ENCODE results near the gene SEC22C. TPM values are rescaled to one million over a fixed set of nuclear protein-coding genes. Genes with fewer than 3 reads are reported as not detected.
A peak's percentile ranks its signal among the peaks of the same experiment; 100 is the strongest.

SEC22C gene
- total and polyA plus RNA-seq, 2 donors (not counting 1 experiment from before 2014, with no cell fraction given), result 50.8 to 86.0 TPM

GRCh38 chr3:42519568-42519962 lies 62.2 kb downstream of the SEC22C start:
- no peak for DNase-seq (ENCODE audit: low read depth in 2 of 2)
- Histone ChIP-seq H4K20me1 (ENCODE audit: control insufficient read depth, extremely low read depth, insufficient read depth, low read length) (no peaks in the 10 kb centered on the region), H2AFZ (ENCODE audit: low read length) (no peak overlapping the region), H3K27me3 (ENCODE audit: control insufficient read depth, insufficient read depth, low read length) (no peaks in the 10 kb centered on the region), H3K4me2 (ENCODE audit: extremely low read depth, insufficient read depth, low read length) (no peak overlapping the region), H3K9ac (ENCODE audit: insufficient read depth, low read length) (no peak overlapping the region), H3K36me3 (ENCODE audit: control insufficient read depth, insufficient read depth, low read length) (no peaks in the 10 kb centered on the region), H3K4me3 (replicated peaks in 1 of 4; ENCODE audit: control extremely low read depth in 1 of 4, insufficient read depth in 1 of 4, low read depth in 3 of 4, low read length in 4 of 4) (no peak overlapping the region), H3K9me3 (ENCODE audit: control insufficient read depth, insufficient read depth, low read depth, low read length) (no peaks in the 10 kb centered on the region), H3K4me1 (ENCODE audit: control insufficient read depth, extremely low read depth, insufficient read depth, low read length) (no peaks in the 10 kb centered on the region), H3K79me2 (ENCODE audit: control insufficient read depth, insufficient read depth, low read length) (no peaks in the 10 kb centered on the region), H3K27ac (ENCODE audit: insufficient read depth, low read length) (no peak overlapping the region)
- TF ChIP-seq EZH2 (IDR thresholded peaks at IDR 0.05; ENCODE audit: low read length, missing control alignments), result no peak
- TF ChIP-seq CTCF (conservative IDR thresholded peaks at IDR 0.05 in 1 of 2, IDR thresholded peaks at IDR 0.05 in 1 of 2; ENCODE audit: low read depth in 1 of 2, low read length in 2 of 2), result no peak

- Histone ChIP-seq H3K27me3 (ENCODE audit: control insufficient read depth, insufficient read depth, low read length) (no peaks in the 10 kb centered on the region), H3K36me3 (ENCODE audit: control insufficient read depth, insufficient read depth, low read length) (no peaks in the 10 kb centered on the region), H3K4me3 (replicated peaks in 1 of 4; ENCODE audit: control extremely low read depth in 1 of 4, insufficient read depth in 1 of 4, low read depth in 3 of 4, low read length in 4 of 4) (no peak overlapping the region), H3K9ac (ENCODE audit: insufficient read depth, low read length) (no peak overlapping the region), H3K4me2 (ENCODE audit: extremely low read depth, insufficient read depth, low read length) (no peak overlapping the region), H3K4me1 (ENCODE audit: control insufficient read depth, extremely low read depth, insufficient read depth, low read length) (no peaks in the 10 kb centered on the region), H3K9me3 (ENCODE audit: control insufficient read depth, insufficient read depth, low read depth, low read length) (no peaks in the 10 kb centered on the region), H3K27ac (ENCODE audit: insufficient read depth, low read length) (no peak overlapping the region), H4K20me1 (ENCODE audit: control insufficient read depth, extremely low read depth, insufficient read depth, low read length) (no peaks in the 10 kb centered on the region), H3K79me2 (ENCODE audit: control insufficient read depth, insufficient read depth, low read length) (no peaks in the 10 kb centered on the region), H2AFZ (ENCODE audit: low read length) (no peak overlapping the region)
- DNase-seq (ENCODE audit: low read depth in 2 of 2), result no peak
- TF ChIP-seq CTCF (conservative IDR thresholded peaks at IDR 0.05 in 1 of 2, IDR thresholded peaks at IDR 0.05 in 1 of 2; ENCODE audit: low read depth in 1 of 2, low read length in 2 of 2) (peak in 1 of 2 donors; percentile 9), EZH2 (IDR thresholded peaks at IDR 0.05; ENCODE audit: low read length, missing control alignments) (no peak)
These were observed 62.8 kb downstream of the SEC22C start for GRCh38 chr3:42518800-42519567.

- Histone ChIP-seq H3K4me3 (replicated peaks in 1 of 4; ENCODE audit: control extremely low read depth in 1 of 4, insufficient read depth in 1 of 4, low read depth in 3 of 4, low read length in 4 of 4) (no peak overlapping the region), H4K20me1 (ENCODE audit: control insufficient read depth, extremely low read depth, insufficient read depth, low read length) (no peaks in the 10 kb centered on the region), H3K79me2 (ENCODE audit: control insufficient read depth, insufficient read depth, low read length) (no peaks in the 10 kb centered on the region), H3K9me3 (ENCODE audit: control insufficient read depth, insufficient read depth, low read depth, low read length) (no peaks in the 10 kb centered on the region), H3K4me1 (ENCODE audit: control insufficient read depth, extremely low read depth, insufficient read depth, low read length) (no peaks in the 10 kb centered on the region), H3K36me3 (ENCODE audit: control insufficient read depth, insufficient read depth, low read length) (no peaks in the 10 kb centered on the region), H3K27me3 (ENCODE audit: control insufficient read depth, insufficient read depth, low read length) (no peaks in the 10 kb centered on the region), H2AFZ (ENCODE audit: low read length) (no peak overlapping the region), H3K4me2 (ENCODE audit: extremely low read depth, insufficient read depth, low read length) (no peak overlapping the region), H3K9ac (ENCODE audit: insufficient read depth, low read length) (no peak overlapping the region), H3K27ac (ENCODE audit: insufficient read depth, low read length) (no peak overlapping the region)
- no peak for DNase-seq (ENCODE audit: low read depth in 2 of 2)
- TF ChIP-seq CTCF (conservative IDR thresholded peaks at IDR 0.05 in 1 of 2, IDR thresholded peaks at IDR 0.05 in 1 of 2; ENCODE audit: low read depth in 1 of 2, low read length in 2 of 2) (no peak), EZH2 (IDR thresholded peaks at IDR 0.05; ENCODE audit: low read length, missing control alignments) (no peak)
These were observed 64.7 kb downstream of the SEC22C start for GRCh38 chr3:42517117-42517516.
